HG02970 (cell line): ENCODE results near the gene TTC31.
"Not testable (repeated sequence)": the region's sequence is repeated elsewhere in the genome, so short reads cannot be mapped to it uniquely, and the experiment has no call there.

Source experiments
- ATAC-seq: cut with Tn5 transposase; IDR thresholded peaks from one replicate; pipeline ENCODE4 v1.9.1; 2021; ENCODE audit warnings: mild to moderate bottlenecking, moderate library complexity, moderate number of reproducible peaks; ENCODE audit not compliant: unreplicated experiment, low FRiP score

Gene TTC31

DNA sequence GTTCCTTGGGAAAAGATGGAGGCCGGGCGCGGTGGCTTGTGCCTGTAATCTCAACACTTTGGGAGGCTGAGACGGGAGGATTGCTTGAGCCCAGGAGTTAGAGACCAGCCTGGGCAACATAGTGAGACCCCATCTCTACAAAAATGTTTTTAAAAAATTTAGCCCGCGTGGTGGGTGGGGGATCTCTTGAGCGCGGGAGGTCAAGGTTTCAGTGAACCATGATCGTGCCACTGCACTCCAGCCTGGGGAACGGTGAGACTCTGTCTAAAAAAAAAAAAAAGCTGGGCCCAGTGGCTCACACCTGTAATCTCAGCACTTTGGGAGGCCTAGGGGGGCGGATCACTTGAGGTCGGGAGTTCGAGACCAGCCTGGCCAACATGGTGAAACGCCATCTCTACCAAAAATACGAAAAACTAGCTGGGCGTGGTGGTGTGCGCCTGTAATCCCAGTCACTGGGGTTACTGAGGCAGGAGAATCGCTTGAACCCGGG is 839 bp downstream of the TTC31 start:
- not testable (repeated sequence) for ATAC-seq

DNA sequence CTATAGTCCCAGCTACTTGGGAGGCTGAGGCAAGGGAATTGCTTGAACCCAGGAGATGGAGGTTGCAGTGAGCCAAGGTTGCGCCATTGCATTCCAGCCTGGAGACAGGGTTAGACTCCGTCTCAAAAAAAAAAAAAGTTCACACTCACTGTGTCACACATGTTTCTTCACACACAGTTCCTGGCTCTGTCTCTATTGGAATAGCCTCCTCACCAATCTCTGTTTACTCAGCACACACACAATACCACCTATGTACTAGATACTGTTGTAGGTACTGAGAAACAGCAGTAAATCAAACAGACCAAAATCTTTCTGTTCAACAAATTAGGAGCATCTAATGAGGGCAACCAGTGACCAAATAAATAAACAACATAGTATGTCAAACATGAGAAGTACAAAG is 3.3 kb downstream of the TTC31 start:
- ATAC-seq: no peak

- ATAC-seq: no peak
These were observed 6.0 kb downstream of the TTC31 start for GRCh38 chr2:74488643-74489481.

DNA sequence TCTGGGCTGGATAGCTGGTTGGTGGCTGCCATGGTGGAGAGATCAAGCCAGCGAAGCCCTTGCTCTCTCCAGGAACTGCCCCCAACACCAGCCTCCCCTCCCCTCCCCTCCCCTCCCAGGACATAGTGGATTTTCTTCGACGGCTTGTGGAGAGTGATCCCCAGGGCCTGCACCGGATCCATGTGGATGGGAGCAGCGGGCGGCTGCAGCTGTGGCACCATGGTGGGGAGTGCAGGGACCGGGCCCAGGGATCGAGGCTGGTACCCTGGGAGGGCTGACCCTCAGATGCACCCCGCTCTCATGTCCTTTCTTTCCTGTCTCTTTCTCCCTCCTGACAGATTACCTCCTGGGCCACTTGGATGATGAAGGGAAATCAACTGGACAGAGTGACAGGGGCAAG is 7.0 kb downstream of the TTC31 start:
- no peak for ATAC-seq

GRCh38 chr2:74491648-74492544 is 9.0 kb downstream of the TTC31 start:
- ATAC-seq: no peak

- ATAC-seq: no peak
These were observed 10.7 kb downstream of the TTC31 start for GRCh38 chr2:74493546-74493945.

- no peak for ATAC-seq
These were observed 12.6 kb downstream of the TTC31 start for GRCh38 chr2:74495440-74495839.

DNA sequence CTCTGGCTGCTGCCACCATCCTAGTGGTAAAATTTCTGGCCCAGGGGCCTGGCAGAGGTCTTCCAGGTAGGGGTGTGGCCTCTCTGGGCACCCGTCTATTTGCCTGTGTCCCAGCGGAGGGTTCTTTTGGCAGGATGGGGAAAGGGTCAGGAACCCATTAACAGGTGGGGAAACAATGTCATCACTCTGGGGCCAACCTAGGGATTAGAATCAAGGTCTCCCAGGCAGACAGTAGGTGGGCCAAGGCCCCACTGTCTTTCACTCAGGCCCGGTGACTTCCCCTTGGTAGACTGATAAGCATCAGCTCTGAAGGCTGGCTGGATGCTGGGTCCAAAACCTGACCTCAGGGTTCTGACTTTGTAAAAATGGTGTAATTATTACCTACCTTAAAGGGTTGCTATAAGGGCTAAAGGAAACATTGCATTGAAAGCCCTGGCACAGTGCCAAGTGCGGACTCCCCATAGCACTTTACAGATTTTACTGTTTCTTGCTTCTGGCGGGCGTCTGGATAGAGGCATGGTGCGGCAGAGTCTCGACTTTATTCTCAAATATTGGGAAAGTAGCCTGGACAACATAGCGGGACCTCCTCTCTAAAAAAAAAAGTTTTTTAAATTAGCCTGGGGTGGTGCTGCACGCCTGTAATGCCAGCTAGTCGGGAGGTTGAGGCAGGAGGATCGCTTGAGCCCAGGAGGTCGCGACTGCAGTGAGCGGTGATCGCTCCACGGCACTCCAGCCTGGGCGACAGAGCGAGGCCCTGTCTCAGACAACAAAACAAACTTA is 14.3 kb downstream of the TTC31 start:
- no peak for ATAC-seq

DNA sequence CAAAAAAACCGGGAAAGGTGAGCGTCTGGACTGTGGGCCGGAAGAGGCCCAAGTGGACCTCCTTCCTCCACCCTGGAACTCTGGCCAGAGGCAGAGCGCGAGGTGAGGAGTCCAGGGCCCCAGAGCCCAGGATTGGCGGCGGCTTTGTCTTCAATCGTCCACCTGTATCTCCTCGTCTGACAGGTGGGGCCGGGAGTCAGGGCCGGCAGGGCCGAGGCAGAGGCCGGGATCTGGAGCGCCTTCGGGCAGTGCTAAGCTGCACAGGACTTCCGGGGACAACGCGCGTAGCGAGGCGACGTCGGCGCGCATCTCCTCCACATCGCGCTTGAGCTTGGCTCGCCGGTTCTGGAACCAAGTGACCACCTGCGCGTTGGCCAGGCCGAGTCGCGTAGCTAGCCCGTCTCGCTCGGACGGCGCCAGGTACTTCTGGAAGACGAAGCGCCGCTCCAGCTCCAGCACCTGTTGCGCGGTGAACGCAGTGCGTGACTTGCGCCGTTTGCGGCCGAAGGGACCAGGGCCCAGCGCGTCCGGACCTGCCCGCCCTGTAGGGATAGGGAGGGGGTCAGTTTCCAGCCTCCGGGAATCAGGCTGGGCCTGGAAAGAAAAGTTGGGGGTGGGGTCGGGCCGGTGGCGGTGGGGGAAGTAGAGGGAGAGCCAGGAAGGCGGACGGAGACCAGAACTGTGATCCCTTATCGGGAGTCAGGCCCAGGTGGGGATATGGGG is 15.1 kb downstream of the TTC31 start:
- ATAC-seq: no peak

GRCh38 chr2:74498500-74499266 is 15.8 kb downstream of the TTC31 start:
- no peak for ATAC-seq

- ATAC-seq: no peak
These were observed 16.5 kb downstream of the TTC31 start, which contains the start of gene LBX2 for GRCh38 chr2:74499267-74499939. Gene LBX2, minus strand, starts transcription at chr2:74499603. Its CDS starts 66 bp downstream, at chr2:74499537.

GRCh38 chr2:74499940-74500577 is 17.2 kb downstream of the TTC31 start:
- no peak for ATAC-seq

- ATAC-seq: no peak
These were observed 17.7 kb downstream of the TTC31 start for GRCh38 chr2:74500578-74500946.

DNA sequence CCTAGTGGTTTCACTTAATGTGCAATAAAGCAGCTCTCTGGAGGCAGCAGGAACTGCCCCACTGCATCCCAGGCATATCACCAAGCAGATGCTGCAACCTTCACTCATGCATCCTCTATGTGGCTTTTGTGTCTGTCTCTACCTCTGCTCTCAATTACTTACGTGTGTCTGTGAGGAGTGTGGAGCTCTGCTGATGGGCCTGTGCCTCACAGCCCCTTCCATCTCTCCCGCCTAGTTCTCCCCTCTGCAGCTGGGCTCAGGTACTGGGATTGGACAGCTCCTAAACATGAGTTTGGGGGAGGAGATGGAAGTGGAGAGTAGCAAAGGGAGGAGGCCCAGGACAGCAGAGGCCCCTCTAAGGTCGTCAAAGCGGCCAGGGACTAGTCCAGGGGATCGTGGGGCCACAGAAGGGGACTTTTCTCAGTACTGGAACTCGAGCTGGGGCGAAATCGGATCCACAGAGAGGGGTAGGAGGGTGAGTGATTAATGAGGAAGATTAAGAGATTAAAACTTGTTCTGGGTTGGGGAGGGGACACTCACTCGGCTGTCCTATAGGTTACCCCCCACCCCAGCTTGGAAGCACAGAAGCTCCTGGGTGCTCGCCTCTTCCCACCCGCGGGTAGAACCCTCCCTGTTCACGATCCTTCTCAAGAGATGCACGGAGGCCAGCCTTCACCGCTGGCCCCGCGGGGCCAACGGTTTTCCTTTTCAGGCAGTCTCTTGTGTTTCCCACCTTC is 18.6 kb downstream of the TTC31 start:
- ATAC-seq: no peak

DNA sequence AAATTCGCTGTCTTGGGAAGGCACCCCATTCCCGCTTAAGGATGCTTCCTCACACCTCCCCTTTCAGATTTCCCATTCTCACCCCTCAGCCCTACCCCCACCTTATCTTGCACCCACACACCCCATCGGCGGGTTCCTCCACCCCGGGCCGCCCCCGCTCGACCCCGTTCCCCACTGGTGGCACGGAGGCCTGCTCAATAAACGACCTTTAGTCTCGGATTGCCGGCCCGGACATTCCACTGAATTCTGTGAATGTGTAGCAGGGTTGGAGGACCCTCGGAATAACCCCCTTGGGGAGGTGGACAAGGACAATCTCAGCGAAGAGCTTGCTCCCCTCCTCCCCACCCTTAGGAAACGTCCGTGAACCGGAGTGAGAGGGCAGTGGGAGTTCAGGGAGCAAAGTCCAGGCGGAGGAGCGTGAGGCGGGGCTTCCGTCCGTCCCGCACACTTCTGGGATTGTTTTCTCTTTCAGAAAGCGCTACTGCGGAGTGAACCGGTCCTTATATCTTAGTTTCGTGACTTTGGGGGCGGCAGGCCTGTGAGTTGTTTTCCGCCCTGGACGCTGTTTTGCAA is 19.4 kb downstream of the TTC31 start:
- ATAC-seq: no peak

DNA sequence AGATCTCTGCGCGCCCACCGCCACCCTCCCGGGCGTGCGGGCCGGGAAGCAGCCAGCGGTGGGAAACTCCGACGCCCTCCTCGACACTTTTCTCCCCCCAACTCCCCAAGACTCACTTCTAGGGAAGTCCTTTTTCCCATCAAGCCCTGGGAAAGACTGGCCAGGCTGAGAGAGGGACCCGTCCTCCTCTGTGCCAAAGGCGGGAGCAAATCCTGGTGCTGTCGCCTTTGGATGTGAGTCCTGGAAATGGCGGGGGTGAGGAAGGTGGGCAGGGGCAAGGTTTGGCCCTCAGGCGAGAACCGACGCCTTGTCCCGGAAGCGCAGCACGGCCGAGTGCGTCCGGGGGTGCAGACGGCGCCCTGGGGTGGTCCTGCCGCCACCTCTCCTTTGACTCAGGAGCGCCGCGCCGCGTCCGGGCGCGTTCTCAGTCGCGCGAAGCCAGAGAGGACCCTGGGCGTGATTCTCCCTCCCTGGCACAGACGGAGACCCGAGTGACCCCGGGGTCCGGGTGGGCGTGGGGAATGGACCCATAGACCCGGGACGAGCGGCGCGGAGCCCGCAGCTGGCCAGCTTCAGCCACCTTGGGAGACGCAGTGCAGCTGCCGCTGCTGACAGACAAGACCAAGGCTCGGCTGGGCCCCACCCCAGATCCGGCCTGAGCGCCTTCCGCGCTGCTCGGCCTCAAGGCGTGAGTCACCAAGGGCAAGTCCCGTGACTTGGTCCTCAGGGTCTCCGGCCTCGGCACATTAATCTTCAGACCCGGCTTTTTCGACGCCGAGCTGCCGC is 20.0 kb downstream of the TTC31 start:
- ATAC-seq: no peak
